ENCODE data around the gene SLBP. TPM values are rescaled to one million over a fixed set of nuclear protein-coding genes. Genes with fewer than 3 reads are reported as not detected.

Gene SLBP
- 150 and 156 TPM in 2 replicates for total RNA-seq

DNA sequence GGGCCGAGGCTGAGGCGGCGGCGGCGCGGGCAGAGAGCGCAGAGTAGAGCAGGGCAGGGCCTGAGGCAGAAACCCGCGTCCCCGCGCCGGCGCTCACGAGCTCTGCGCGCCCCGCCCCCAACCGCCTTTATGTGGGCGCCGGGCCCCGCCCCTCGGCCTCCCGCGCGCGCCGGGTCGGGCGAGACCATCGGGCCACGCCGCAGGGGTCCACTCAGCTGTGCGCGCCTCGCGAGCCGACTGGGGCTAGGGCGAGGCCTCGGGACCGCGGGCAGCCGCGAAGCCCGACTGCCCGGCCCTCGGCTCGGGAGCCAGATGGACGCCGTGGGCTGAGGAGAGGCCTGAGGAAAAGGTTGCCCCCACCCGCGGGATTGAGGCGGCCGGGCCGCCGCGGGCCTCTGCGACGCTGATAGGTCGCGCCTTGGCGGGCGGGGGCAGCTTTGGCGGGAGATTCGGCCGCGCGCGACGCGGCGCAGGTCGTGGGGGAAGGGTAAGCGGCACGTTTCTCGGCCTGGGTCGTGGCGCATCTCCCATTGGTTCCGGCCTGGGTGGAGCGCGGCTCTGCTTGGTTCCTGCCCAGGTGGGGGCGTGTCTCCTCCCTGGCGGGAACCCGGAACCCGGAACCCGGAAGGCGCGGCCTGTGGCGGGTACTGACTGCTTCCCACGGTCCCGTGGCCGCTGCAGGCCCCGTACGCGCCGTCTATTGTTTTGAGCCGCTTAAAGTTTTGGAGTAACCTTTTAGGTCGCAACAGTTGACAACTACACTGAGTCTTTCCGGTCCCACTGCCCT is at the start of gene SLBP:
Gene SLBP, minus strand, starts transcription at position 104 of the 787 bp plus-strand sequence. CDS start 131 bp downstream, outside the sequence.
- H3K4me1 Mint-ChIP-seq: peaks cover 49% of the 10 kb centered on the region
- no peaks in the 10 kb centered on the region for H3K9me3 Mint-ChIP-seq
- peak within 1 kb of the TSS; percentile 98 for H3K27ac Mint-ChIP-seq
- peak; percentile 100 for DNase-seq
- H3K27me3 Mint-ChIP-seq: no peaks in the 10 kb centered on the region
- H3K36me3 Mint-ChIP-seq (ENCODE audit: low read depth): peaks cover 42% of the 10 kb centered on the region
- intact Hi-C loops (cut with micrococcal nuclease): loop anchor here (1.0 to 10.0 kb wide), 5 partner anchors 9 to 822 kb away; partner anchors contain the start of genes FAM53A, HAUS3, NSD2 and POLN
- peak within 1 kb of the TSS; percentile 95 for H3K4me3 Mint-ChIP-seq

DNA sequence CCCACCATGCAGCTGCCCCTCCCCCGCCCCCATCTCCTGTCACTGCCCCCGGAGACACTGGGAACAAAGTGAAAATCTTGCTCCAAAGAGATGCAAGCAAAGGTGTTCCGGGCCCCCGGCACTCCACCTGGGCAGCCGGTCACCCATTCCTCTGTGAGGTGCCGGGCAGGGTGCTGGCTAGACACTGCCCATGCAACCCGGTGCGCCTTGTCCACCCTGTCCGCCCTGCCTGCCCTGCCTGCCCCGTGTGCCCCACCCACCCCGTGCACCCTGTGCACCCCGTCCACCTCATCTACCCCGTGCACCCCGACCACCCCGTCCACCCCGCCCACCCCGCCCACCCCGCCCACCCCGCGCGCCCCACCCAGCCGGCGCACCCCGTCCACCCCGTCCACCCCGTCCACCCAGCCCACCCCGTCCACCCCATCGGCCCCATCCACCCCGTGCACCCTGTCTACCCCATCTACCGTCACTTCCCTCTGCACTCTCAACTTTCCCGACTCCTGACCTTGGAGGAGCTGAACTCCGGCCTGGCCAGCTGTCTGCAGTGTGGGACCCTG is 49.1 kb upstream of the SLBP start:
- no peak for DNase-seq
- Mint-ChIP-seq H3K36me3 (ENCODE audit: low read depth) (no peaks in the 10 kb centered on the region), H3K27ac (no peak overlapping the region), H3K27me3 (peaks cover 17% of the 10 kb centered on the region), H3K9me3 (no peaks in the 10 kb centered on the region), H3K4me3 (no peak overlapping the region), H3K4me1 (peaks cover 6% of the 10 kb centered on the region)
- intact Hi-C loops (cut with micrococcal nuclease): no loop called here

DNA sequence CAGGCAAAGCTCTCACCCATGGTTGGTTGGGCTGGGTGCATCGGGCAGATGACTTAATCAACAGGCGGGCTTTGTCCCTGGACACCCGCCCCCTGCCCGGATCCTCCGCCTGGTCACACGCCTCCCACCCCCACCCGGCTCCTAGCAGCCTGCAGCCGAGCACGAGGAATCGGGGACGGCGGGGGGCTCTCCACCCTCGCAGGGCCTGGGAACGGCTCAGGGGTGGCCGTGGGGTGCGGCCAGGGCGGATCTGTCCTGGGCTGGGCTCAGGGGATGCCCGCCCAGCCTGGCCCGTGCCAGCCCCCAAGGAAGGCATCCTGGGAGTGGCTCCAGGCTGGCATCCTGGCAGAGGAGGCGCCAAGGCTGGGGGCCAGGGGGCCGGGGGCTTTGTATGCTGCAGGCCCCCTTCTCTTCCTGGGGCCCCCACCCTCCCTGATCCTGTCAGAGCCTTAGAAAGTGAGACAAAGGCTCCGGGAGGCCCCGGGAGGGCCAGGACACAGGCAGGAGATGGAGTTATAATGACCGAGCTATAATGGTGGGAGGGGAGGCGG is 48.5 kb upstream of the SLBP start:
- intact Hi-C loops (cut with micrococcal nuclease): no loop called here
- DNase-seq: no peak
- Mint-ChIP-seq H3K27ac (no peak overlapping the region), H3K27me3 (peaks cover 16% of the 10 kb centered on the region), H3K9me3 (no peaks in the 10 kb centered on the region), H3K36me3 (ENCODE audit: low read depth) (no peaks in the 10 kb centered on the region), H3K4me1 (peaks cover 5% of the 10 kb centered on the region), H3K4me3 (no peak overlapping the region)

DNA sequence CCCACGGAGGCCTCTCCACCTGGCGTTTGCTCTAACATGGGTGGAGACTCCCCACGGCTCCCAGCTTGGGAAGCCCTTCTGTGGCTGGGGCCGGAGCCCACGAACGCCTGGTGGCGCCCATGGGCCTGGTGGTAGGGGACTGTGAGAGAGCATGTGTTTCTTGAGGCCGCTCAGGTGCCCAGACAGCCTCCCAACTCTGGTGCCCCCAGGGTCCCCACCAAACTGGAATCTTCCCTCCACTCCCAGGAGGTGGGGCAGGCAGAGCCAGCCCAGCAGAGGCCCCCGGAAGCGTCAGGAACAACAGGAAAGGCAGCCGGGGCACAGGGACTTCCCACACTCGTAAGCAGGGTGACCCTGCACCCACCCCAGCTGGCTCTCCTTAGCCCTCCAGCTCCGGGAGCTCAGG is 47.7 kb upstream of the SLBP start:
- H3K4me1 Mint-ChIP-seq: peaks cover 4% of the 10 kb centered on the region

DNA sequence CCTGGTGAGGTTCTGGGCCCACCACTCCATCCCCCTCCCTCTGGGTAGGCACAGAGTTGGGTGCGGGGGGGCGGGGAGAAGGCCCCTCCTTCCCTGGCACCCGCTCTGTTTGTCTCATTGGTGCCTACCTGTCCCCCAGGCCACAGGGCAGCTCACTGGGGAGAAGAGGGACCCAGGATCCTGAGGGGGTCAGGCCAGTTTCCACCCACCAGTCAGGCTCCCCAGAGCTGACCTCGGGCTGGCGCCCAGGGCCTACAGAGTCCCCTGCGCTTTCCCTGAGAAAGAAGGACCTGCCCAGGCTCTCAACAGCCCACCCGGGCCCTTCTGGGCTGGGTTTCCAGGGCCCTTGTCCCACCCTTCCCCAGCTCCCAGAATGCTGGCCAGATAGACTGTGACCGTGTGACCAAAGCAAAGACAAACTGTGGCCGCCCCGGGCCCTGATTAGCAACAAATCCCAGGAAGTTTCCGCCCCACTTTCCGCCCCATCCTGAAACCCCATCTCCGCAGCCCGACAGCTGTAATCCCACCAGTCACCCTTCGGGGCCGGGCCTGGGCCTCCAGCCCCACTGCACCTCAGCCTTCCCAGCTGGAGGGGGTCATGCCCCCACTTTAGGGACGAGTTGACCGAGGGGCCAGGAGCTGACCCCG is 47.2 kb upstream of the SLBP start:
- H3K9me3 Mint-ChIP-seq: no peaks in the 10 kb centered on the region
- intact Hi-C loops (cut with micrococcal nuclease): no loop called here
- no peak for DNase-seq
- peaks cover 8% of the 10 kb centered on the region for H3K27me3 Mint-ChIP-seq
- H3K4me1 Mint-ChIP-seq: peaks cover 4% of the 10 kb centered on the region
- H3K36me3 Mint-ChIP-seq (ENCODE audit: low read depth): no peaks in the 10 kb centered on the region
- no peak overlapping the region for H3K4me3 Mint-ChIP-seq
- no peak overlapping the region for H3K27ac Mint-ChIP-seq

More for the DNA sequence above, 47.7 kb upstream of the SLBP start:
- no peak overlapping the region for H3K27ac Mint-ChIP-seq
- no peak for DNase-seq
- no peak overlapping the region for H3K4me3 Mint-ChIP-seq
- no peaks in the 10 kb centered on the region for H3K9me3 Mint-ChIP-seq
- intact Hi-C loops (cut with micrococcal nuclease): no loop called here
- H3K36me3 Mint-ChIP-seq (ENCODE audit: low read depth): no peaks in the 10 kb centered on the region
- peaks cover 10% of the 10 kb centered on the region for H3K27me3 Mint-ChIP-seq

GRCh38 chr4:1758306-1759121 is 46.4 kb upstream of the SLBP start:
- intact Hi-C loops (cut with micrococcal nuclease): no loop called here
- H3K27me3 Mint-ChIP-seq: peaks cover 5% of the 10 kb centered on the region
- no peaks in the 10 kb centered on the region for H3K36me3 Mint-ChIP-seq (ENCODE audit: low read depth)
- H3K4me3 Mint-ChIP-seq: no peak overlapping the region
- no peak overlapping the region for H3K27ac Mint-ChIP-seq
- no peaks in the 10 kb centered on the region for H3K9me3 Mint-ChIP-seq
- DNase-seq: no peak
- H3K4me1 Mint-ChIP-seq: peaks cover 4% of the 10 kb centered on the region

DNA sequence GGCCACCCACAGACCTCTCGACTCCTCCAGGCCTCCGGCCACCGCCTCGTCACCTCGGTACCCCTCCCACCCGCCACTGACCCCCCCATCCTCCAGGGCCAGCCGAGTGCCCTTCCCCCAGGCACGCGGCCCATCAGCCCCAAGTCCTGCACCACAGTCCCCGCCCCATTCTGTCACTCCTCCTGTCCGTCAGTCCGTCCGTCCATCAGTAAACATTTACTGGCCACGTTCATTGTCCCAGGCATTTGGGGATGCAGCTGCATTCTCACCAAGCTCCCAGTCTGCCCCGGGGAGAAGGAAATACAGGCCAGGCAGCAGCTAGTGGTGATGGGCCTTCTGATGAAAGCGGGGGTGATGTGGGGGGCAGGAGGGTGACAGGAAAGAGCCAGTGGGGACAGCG is 45.7 kb upstream of the SLBP start:
- no peak for DNase-seq
- no peaks in the 10 kb centered on the region for H3K36me3 Mint-ChIP-seq (ENCODE audit: low read depth)
- H3K27me3 Mint-ChIP-seq: peaks cover 3% of the 10 kb centered on the region
- H3K27ac Mint-ChIP-seq: no peak overlapping the region
- H3K9me3 Mint-ChIP-seq: no peaks in the 10 kb centered on the region
- H3K4me1 Mint-ChIP-seq: peaks cover 4% of the 10 kb centered on the region
- intact Hi-C loops (cut with micrococcal nuclease): no loop called here
- no peak overlapping the region for H3K4me3 Mint-ChIP-seq

DNA sequence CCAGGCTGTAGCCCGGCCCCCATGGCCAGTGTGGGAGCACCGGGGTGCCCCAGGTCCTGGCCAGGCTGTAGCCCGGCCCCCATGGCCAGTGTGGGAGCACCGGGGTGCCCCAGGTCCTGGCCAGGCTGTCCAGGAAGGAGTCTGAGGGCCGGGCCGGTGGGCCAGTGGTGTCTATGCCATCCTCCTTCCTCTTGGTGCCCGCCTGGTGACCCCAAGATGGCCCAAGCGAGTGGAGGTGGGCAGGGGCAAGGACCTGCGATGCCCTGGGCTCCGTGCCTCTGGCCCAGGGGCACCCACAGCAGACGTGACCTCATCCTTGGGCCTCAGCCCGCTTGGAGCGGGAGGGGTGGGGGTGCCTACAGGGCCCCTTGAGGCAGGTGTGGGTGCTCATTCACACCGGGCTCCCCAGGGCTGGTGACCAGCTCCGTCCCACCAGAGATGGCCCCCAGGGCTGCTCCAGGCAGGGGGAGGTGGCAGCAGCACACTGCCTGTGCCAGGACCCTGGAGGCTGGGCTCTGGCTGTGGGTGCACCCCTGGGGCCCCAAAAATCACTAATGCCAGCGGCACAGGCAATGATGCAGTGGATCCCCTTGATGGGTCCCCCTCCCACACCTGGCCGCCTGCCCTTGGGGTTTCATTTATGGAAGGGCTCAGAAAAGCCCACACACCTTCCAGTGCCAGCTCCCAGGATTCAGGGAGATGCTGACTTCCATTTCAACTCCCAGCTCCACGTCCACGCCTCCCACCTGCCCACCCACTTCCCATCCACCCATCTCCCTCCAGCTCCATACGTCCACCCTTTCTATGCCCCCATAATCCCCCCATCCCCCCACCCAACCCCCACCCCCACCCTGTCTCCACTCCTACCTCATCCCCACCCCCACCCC is 45.0 kb upstream of the SLBP start:
- H3K4me3 Mint-ChIP-seq: no peak overlapping the region
- no peaks in the 10 kb centered on the region for H3K9me3 Mint-ChIP-seq
- H3K36me3 Mint-ChIP-seq (ENCODE audit: low read depth): no peaks in the 10 kb centered on the region
- DNase-seq: no peak
- H3K27me3 Mint-ChIP-seq: no peaks in the 10 kb centered on the region
- H3K27ac Mint-ChIP-seq: no peak overlapping the region
- intact Hi-C loops (cut with micrococcal nuclease): no loop called here
- H3K4me1 Mint-ChIP-seq: peaks cover 7% of the 10 kb centered on the region

GRCh38 chr4:1756079-1756478 is 44.0 kb upstream of the SLBP start:
- Mint-ChIP-seq H3K27me3 (no peaks in the 10 kb centered on the region), H3K9me3 (no peaks in the 10 kb centered on the region), H3K4me3 (no peak overlapping the region), H3K4me1 (peaks cover 7% of the 10 kb centered on the region), H3K36me3 (ENCODE audit: low read depth) (no peaks in the 10 kb centered on the region), H3K27ac (no peak overlapping the region)
- intact Hi-C loops (cut with micrococcal nuclease): no loop called here
- no peak for DNase-seq

GRCh38 chr4:1755297-1755696 is 43.2 kb upstream of the SLBP start:
- intact Hi-C loops (cut with micrococcal nuclease): no loop called here
- Mint-ChIP-seq H3K4me1 (peaks cover 7% of the 10 kb centered on the region), H3K4me3 (no peak overlapping the region), H3K27ac (no peak overlapping the region), H3K36me3 (ENCODE audit: low read depth) (no peaks in the 10 kb centered on the region), H3K27me3 (no peaks in the 10 kb centered on the region), H3K9me3 (no peaks in the 10 kb centered on the region)
- no peak for DNase-seq

DNA sequence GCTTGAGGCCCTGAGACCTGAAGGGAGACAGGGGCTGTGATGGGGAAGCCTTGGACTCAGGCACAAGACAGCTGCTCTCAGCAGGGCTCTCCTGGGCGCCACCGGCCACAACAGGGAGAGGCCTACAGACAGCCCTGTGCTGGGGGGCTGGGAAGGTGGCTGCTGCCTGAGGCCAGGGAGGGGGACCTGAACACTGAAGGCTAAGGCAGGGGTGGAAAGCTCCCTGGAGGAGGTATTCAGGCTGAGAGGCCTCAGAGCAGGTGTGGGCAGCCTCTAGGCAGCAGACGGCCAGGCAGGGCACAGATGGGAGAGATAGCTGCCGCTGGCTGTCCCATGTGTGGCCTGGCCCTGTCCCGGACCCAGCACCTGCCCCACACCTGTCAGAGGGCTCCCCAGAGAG is 42.2 kb upstream of the SLBP start:
- H3K4me1 Mint-ChIP-seq: peaks cover 3% of the 10 kb centered on the region
- intact Hi-C loops (cut with micrococcal nuclease): loop anchor here (5.0 kb wide), 1 partner anchor 38 kb away; the partner anchor contains the start of gene FGFR3
- no peak overlapping the region for H3K4me3 Mint-ChIP-seq
- H3K36me3 Mint-ChIP-seq (ENCODE audit: low read depth): no peaks in the 10 kb centered on the region
- H3K9me3 Mint-ChIP-seq: no peaks in the 10 kb centered on the region
- H3K27me3 Mint-ChIP-seq: no peaks in the 10 kb centered on the region
- H3K27ac Mint-ChIP-seq: peak overlapping the region; percentile 28
- no peak for DNase-seq

- Mint-ChIP-seq H3K27me3 (no peaks in the 10 kb centered on the region), H3K36me3 (ENCODE audit: low read depth) (no peaks in the 10 kb centered on the region), H3K27ac (peak overlapping the region; percentile 28), H3K9me3 (no peaks in the 10 kb centered on the region), H3K4me3 (no peak overlapping the region), H3K4me1 (peaks cover 3% of the 10 kb centered on the region)
- DNase-seq: no peak
- intact Hi-C loops (cut with micrococcal nuclease): loop anchor here (5.0 kb wide), 1 partner anchor 38 kb away; the partner anchor contains the start of gene FGFR3
Observed at GRCh38 chr4:1753697-1754311, 41.7 kb upstream of the SLBP start.
